Calu3 (cell line): ENCODE results near the gene ETFRF1. TPM values are rescaled to one million over a fixed set of nuclear protein-coding genes. Genes with fewer than 3 reads are reported as not detected.
A peak's percentile ranks its signal among the peaks of the same experiment; 100 is the strongest.

ENCODE experiments used
- BruUV-seq: library from RNA; stranded (reverse); fragments of 400-500 nt; replicated peaks from 2 replicates; lab custom pipeline; 2021; lab: Mats Ljungman, UMichigan
- CTCF ChIA-PET: fragments of 300-600 bp; sonication (Branson Sonifier 250); formaldehyde crosslinking; loops from one replicate; lab custom pipeline; 2022; ENCODE audit warnings: antibody characterized with exemption; lab: Charles Lee
- DNase-seq: peaks from one replicate; pipeline ENCODE4 v3.0.0; 2022
- H3K27ac Mint-ChIP-seq: one replicate; pipeline ENCODE4 v1.8.0; 2022; ENCODE audit warnings: mixed read lengths; ENCODE audit not compliant: unreplicated experiment
- H3K27me3 Mint-ChIP-seq: one replicate; pipeline ENCODE4 v1.8.0; 2022; ENCODE audit warnings: mixed read lengths; ENCODE audit not compliant: unreplicated experiment
- H3K36me3 Mint-ChIP-seq: one replicate; pipeline ENCODE4 v1.8.0; 2022; ENCODE audit warnings: mild to moderate bottlenecking, moderate library complexity, mixed read lengths; ENCODE audit not compliant: insufficient read depth, unreplicated experiment
- H3K4me1 Mint-ChIP-seq: one replicate; pipeline ENCODE4 v1.8.0; 2022; ENCODE audit warnings: mild to moderate bottlenecking, low read depth, mixed read lengths; ENCODE audit not compliant: unreplicated experiment
- H3K4me3 Mint-ChIP-seq: one replicate; pipeline ENCODE4 v1.8.0; 2022; ENCODE audit warnings: mild to moderate bottlenecking, low read depth, moderate library complexity, mixed read lengths; ENCODE audit not compliant: unreplicated experiment
- H3K9me3 Mint-ChIP-seq: one replicate; pipeline ENCODE4 v1.8.0; 2022; ENCODE audit warnings: low read depth, mixed read lengths; ENCODE audit not compliant: unreplicated experiment
- CTCF ChIP-seq: fragments of 200-600 bp; IDR thresholded peaks from one replicate; pipeline ENCODE4 v1.8.0; 2022; ENCODE audit warnings: antibody characterized with exemption; ENCODE audit not compliant: unreplicated experiment
- intact Hi-C: fragments of 100-400 bp; cut with micrococcal nuclease; formaldehyde crosslinking; loops from one replicate; pipeline ENCODE4 v1.10.0; 2022; ENCODE audit not compliant: unreplicated experiment
- total RNA-seq: library from RNA; stranded (reverse); gene quantifications from 2 replicates; pipeline ENCODE4 v1.2.3, GENCODE V29; 2022

The ETFRF1 gene
- total RNA-seq, 1 experiment from 2014 or later: 10.5 TPM

- intact Hi-C loops: no loop called here
- Mint-ChIP-seq H3K27ac (no peak overlapping the region), H3K36me3 (peaks cover 28% of the 10 kb centered on the region), H3K9me3 (no peaks in the 10 kb centered on the region), H3K27me3 (no peaks in the 10 kb centered on the region), H3K4me3 (no peak overlapping the region), H3K4me1 (no peaks in the 10 kb centered on the region)
- CTCF ChIA-PET: no interaction called here
- no peak for TF ChIP-seq CTCF
- DNase-seq: no peak
- no TSS peak for BruUV-seq
Observed at GRCh38 chr12:25197608-25198007, 2.6 kb downstream of the ETFRF1 start.

GRCh38 chr12:25200703-25201102, 5.7 kb downstream of the ETFRF1 start:
- no peak overlapping the region for H3K4me3 Mint-ChIP-seq
- CTCF ChIA-PET: no interaction called here

DNA sequence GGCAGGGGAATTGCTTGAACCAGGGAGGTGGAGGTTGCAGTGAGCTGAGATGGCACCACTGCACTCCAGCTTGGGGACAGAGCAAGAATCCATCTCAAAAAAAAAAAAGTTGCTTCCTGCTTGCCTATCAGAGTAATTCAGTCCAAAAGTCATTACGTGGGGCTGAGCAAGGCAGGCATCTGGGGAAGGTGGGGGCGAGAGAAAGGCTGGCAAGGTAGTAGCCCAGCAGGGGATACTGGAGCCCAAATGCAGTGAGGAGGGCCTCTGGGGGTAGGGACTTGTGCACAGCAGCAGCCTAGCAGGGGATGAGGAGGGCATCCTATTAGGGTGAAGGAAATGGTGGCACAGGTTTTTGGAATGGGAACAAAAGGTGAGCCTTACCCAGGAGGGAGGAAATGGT, 7.1 kb downstream of the ETFRF1 start:
- no TSS peak for BruUV-seq
- intact Hi-C loops: no loop called here
- Mint-ChIP-seq H3K4me1 (no peaks in the 10 kb centered on the region), H3K27ac (peak overlapping the region; percentile 21), H3K4me3 (no peak overlapping the region), H3K9me3 (no peaks in the 10 kb centered on the region), H3K36me3 (peaks cover 10% of the 10 kb centered on the region), H3K27me3 (no peaks in the 10 kb centered on the region)
- no peak for TF ChIP-seq CTCF
- CTCF ChIA-PET: no interaction called here
- DNase-seq: no peak

More at GRCh38 chr12:25200703-25201102, 5.7 kb downstream of the ETFRF1 start:
- BruUV-seq: no TSS peak
- H3K4me1 Mint-ChIP-seq: no peaks in the 10 kb centered on the region
- intact Hi-C loops: no loop called here
- H3K36me3 Mint-ChIP-seq: peaks cover 15% of the 10 kb centered on the region
- no peak for DNase-seq
- no peak for TF ChIP-seq CTCF
- no peaks in the 10 kb centered on the region for H3K9me3 Mint-ChIP-seq
- H3K27ac Mint-ChIP-seq: no peak overlapping the region
- no peaks in the 10 kb centered on the region for H3K27me3 Mint-ChIP-seq

GRCh38 chr12:25207411-25207810, 12.4 kb downstream of the ETFRF1 start:
- Mint-ChIP-seq H3K27ac (no peak overlapping the region), H3K4me3 (no peak overlapping the region), H3K36me3 (peaks cover 11% of the 10 kb centered on the region), H3K4me1 (peaks cover 6% of the 10 kb centered on the region), H3K27me3 (no peaks in the 10 kb centered on the region), H3K9me3 (no peaks in the 10 kb centered on the region)
- CTCF ChIA-PET: interaction anchor here (0.7 kb wide), 1 partner anchor 1111 kb away, joined by 3 read pairs; no protein-coding TSS in a partner anchor
- no peak for TF ChIP-seq CTCF
- intact Hi-C loops: no loop called here
- no peak for DNase-seq
- no TSS peak for BruUV-seq
